PC-9 (cell line): ENCODE results near the gene FASLG. TPM values are rescaled to one million over a fixed set of nuclear protein-coding genes. Genes with fewer than 3 reads are reported as not detected.

Experiments
- BruUV-seq: library from RNA; stranded (reverse); fragments of 400-500 nt; replicated peaks from 2 replicates; lab custom pipeline; 2021; lab: Mats Ljungman, UMichigan
- CTCF ChIA-PET: fragments of 300-600 bp; sonication (Branson Sonifier 250); formaldehyde crosslinking; loops from one replicate; lab custom pipeline; 2022; ENCODE audit warnings: antibody characterized with exemption; lab: Charles Lee
- POLR2A ChIA-PET: fragments of 300-600 bp; sonication (Branson Sonifier 250); formaldehyde crosslinking; loops from one replicate; lab custom pipeline; 2022; ENCODE audit warnings: antibody characterized with exemption; ENCODE audit not compliant: unreplicated experiment; lab: Charles Lee
- DNase-seq, 2 experiments: peaks; one replicate each; pipeline versions ENCODE4 v3.0.0 to v3.0.0-alpha.2; 2015 to 2022; ENCODE audit warnings: mixed read lengths in 1 of 2
- H2AFZ ChIP-seq: fragments of 200-600 bp; sonication (generic); 2 replicates; pipeline ENCODE4 v1.8.1; 2017; ENCODE audit warnings: antibody characterized with exemption
- H3F3A ChIP-seq: fragments of 200-600 bp; sonication (generic); 2 replicates; pipeline ENCODE4 v1.8.1; 2017; ENCODE audit warnings: antibody characterized with exemption, mild to moderate bottlenecking, low read depth; ENCODE audit not compliant: insufficient read depth
- H3K27ac ChIP-seq: fragments of 200-600 bp; sonication (generic); 2 replicates; pipeline ENCODE4 v1.6.1; 2016; ENCODE audit warnings: mixed run types
- H3K27me3 ChIP-seq: fragments of 200-600 bp; sonication (generic); 2 replicates; pipeline ENCODE4 v1.6.1; 2016; ENCODE audit warnings: low read depth, mixed run types; ENCODE audit not compliant: insufficient read depth
- H3K36me3 ChIP-seq: fragments of 200-600 bp; sonication (generic); 2 replicates; pipeline ENCODE4 v1.6.1; 2016; ENCODE audit warnings: low read depth, mixed run types
- H3K4me1 ChIP-seq: fragments of 200-600 bp; sonication (generic); replicated peaks from 2 replicates; pipeline ENCODE4 v1.6.1; 2016; ENCODE audit warnings: mixed run types; ENCODE audit not compliant: insufficient read depth
- H3K4me2 ChIP-seq: fragments of 200-600 bp; sonication (generic); 2 replicates; pipeline ENCODE4 v1.6.1; 2017; ENCODE audit warnings: mixed run types
- H3K4me3 ChIP-seq: fragments of 200-600 bp; sonication (generic); 2 replicates; pipeline ENCODE4 v1.6.1; 2016; ENCODE audit warnings: mixed run types
- H3K79me2 ChIP-seq: fragments of 200-600 bp; sonication (generic); 2 replicates; pipeline ENCODE4 v1.6.1; 2017; ENCODE audit warnings: low read depth, mixed run types
- H3K9me2 ChIP-seq: fragments of 200-600 bp; sonication (generic); 2 replicates; pipeline ENCODE4 v1.8.1; 2017; ENCODE audit warnings: mild to moderate bottlenecking; ENCODE audit not compliant: insufficient read depth
- H3K9me3 ChIP-seq: fragments of 200-600 bp; sonication (generic); 2 replicates; pipeline ENCODE4 v1.8.1; 2016; ENCODE audit warnings: low read depth; ENCODE audit not compliant: insufficient read depth
- H4K20me1 ChIP-seq: fragments of 200-600 bp; sonication (generic); 2 replicates; pipeline ENCODE4 v1.8.1; 2017; ENCODE audit not compliant: insufficient read depth
- CTCF ChIP-seq: fragments of 200-600 bp; sonication (generic); conservative IDR thresholded peaks from 2 replicates; pipeline ENCODE4 v1.6.1; 2017; ENCODE audit warnings: mixed run types, antibody characterized with exemption, mild to moderate bottlenecking, moderate library complexity
- EZH2 ChIP-seq: fragments of 200-600 bp; sonication (generic); IDR thresholded peaks from 2 replicates; pipeline ENCODE4 v1.8.0; 2017; ENCODE audit warnings: antibody characterized with exemption, low read depth
- intact Hi-C: fragments of 100-400 bp; cut with micrococcal nuclease; formaldehyde crosslinking; loops from one replicate; pipeline ENCODE4 v1.10.0; 2022; ENCODE audit not compliant: unreplicated experiment
- total RNA-seq: library from RNA; stranded (reverse); gene quantifications from 2 replicates; pipeline ENCODE4 v1.2.3, GENCODE V29; 2021

FASLG gene
- total RNA-seq, 1 experiment from 2014 or later: not detected

- POLR2A ChIA-PET: interaction anchor here (0.7 kb wide), 1 partner anchor 122 kb away, joined by 4 read pairs; no protein-coding TSS in a partner anchor
- Histone ChIP-seq H3K4me2 (no peak overlapping the region), H3K27ac (no peak overlapping the region), H3K79me2 (no peaks in the 10 kb centered on the region), H3K27me3 (no peaks in the 10 kb centered on the region), H3F3A (peaks cover 3% of the 10 kb centered on the region; the same call in 1 of the 2 replicates), H3K4me1 (peaks cover 10% of the 10 kb centered on the region; the same call in 1 of the 2 replicates), H3K9me3 (peaks cover 9% of the 10 kb centered on the region), H2AFZ (no peak overlapping the region), H3K9me2 (no peaks in the 10 kb centered on the region), H4K20me1 (no peaks in the 10 kb centered on the region), H3K36me3 (no peaks in the 10 kb centered on the region), H3K4me3 (no peak overlapping the region)
- DNase-seq: no peak
- no TSS peak for BruUV-seq
- no peak for TF ChIP-seq EZH2
- no peak for TF ChIP-seq CTCF
- intact Hi-C loops: loop anchor here (10.0 kb wide), 1 partner anchor 275 kb away; no protein-coding TSS in a partner anchor
- CTCF ChIA-PET: no interaction called here
Observed at GRCh38 chr1:172629638-172630037, 29.3 kb upstream of the FASLG start.

- BruUV-seq: no TSS peak
- Histone ChIP-seq H3K4me1 (peaks cover 10% of the 10 kb centered on the region; the same call in 1 of the 2 replicates), H3K36me3 (no peaks in the 10 kb centered on the region), H3K79me2 (no peaks in the 10 kb centered on the region), H2AFZ (no peak overlapping the region), H3K27me3 (no peaks in the 10 kb centered on the region), H4K20me1 (no peaks in the 10 kb centered on the region), H3K9me2 (no peaks in the 10 kb centered on the region), H3F3A (peaks cover 3% of the 10 kb centered on the region; the same call in 1 of the 2 replicates), H3K27ac (no peak overlapping the region), H3K4me3 (no peak overlapping the region), H3K9me3 (peaks cover 9% of the 10 kb centered on the region), H3K4me2 (no peak overlapping the region)
- ChIA-PET POLR2A (interaction anchor here (0.6 kb wide), 1 partner anchor 21 kb away, joined by 5 read pairs; no protein-coding TSS in a partner anchor), CTCF (no interaction called here)
- intact Hi-C loops: loop anchor here (10.0 kb wide), 1 partner anchor 275 kb away; no protein-coding TSS in a partner anchor
- DNase-seq: no peak
- no peak for TF ChIP-seq CTCF
- no peak for TF ChIP-seq EZH2
Observed at GRCh38 chr1:172630056-172630818, 28.7 kb upstream of the FASLG start.

GRCh38 chr1:172630868-172631267, 28.0 kb upstream of the FASLG start:
- H3F3A ChIP-seq: peaks cover 3% of the 10 kb centered on the region; the same call in 1 of the 2 replicates
- ChIA-PET CTCF (no interaction called here), POLR2A (interaction anchor here (0.6 kb wide), 1 partner anchor 22 kb away, joined by 5 read pairs; no protein-coding TSS in a partner anchor)
- H3K9me2 ChIP-seq: no peaks in the 10 kb centered on the region
- H3K27ac ChIP-seq: no peak overlapping the region
- no peak overlapping the region for H3K4me3 ChIP-seq
- H3K4me1 ChIP-seq: peaks cover 10% of the 10 kb centered on the region; the same call in 1 of the 2 replicates
- DNase-seq: no peak
- no peak overlapping the region for H3K4me2 ChIP-seq
- H3K27me3 ChIP-seq: no peaks in the 10 kb centered on the region
- no TSS peak for BruUV-seq
- no peaks in the 10 kb centered on the region for H3K79me2 ChIP-seq
- no peaks in the 10 kb centered on the region for H4K20me1 ChIP-seq
- no peaks in the 10 kb centered on the region for H3K36me3 ChIP-seq
- no peak overlapping the region for H2AFZ ChIP-seq
- peaks cover 9% of the 10 kb centered on the region for H3K9me3 ChIP-seq
- intact Hi-C loops: loop anchor here (10.0 kb wide), 1 partner anchor 276 kb away; no protein-coding TSS in a partner anchor
- TF ChIP-seq CTCF (no peak), EZH2 (no peak)
